Gastroesophageal sphincter (tissue), 3 donors: ENCODE measurements around the gene TLE2.

ENCODE experiments used
- CTCF ChIP-seq, 4 experiments: fragments of 200-600 bp in 2 of 4; fragments of 450-650 bp in 2 of 4; sonication (generic) in 1 of 4; IDR thresholded peaks; one replicate each; pipeline ENCODE4 v1.5.1; 2017 to 2019; ENCODE audit warnings: antibody characterized with exemption in 4 of 4, mild to moderate bottlenecking in 2 of 4, moderate library complexity in 2 of 4
- EP300 ChIP-seq: sonication (generic); formaldehyde crosslinking; IDR thresholded peaks from one replicate; pipeline ENCODE4 v1.6.1; 2017; ENCODE audit warnings: antibody characterized with exemption, mild to moderate bottlenecking
- POLR2A ChIP-seq, 2 donors: fragments of 450-650 bp; IDR thresholded peaks; one replicate each; pipeline ENCODE4 v1.6.1; 2017; ENCODE audit warnings: antibody characterized with exemption in 2 of 2, mild to moderate bottlenecking in 2 of 2, moderate library complexity in 1 of 2

- TF ChIP-seq CTCF (IDR thresholded peaks at IDR 0.05): no peak
- TF ChIP-seq EP300: no peak
- no peak for TF ChIP-seq POLR2A (IDR thresholded peaks at IDR 0.05)
These were observed 10.6 kb upstream of the TLE2 start for GRCh38 chr19:3039641-3040077.
